B cell (primary cell): Measurements from ENCODE around the gene ANK3. TPM values are rescaled to one million over a fixed set of nuclear protein-coding genes. Genes with fewer than 3 reads are reported as not detected.

Experiments used
- ATAC-seq: fragments of 200-7000 bp; cut with Tn5 transposase; one replicate; pipeline ENCODE4 v1.10.0; 2021; ENCODE audit warnings: low read depth, mild to moderate bottlenecking, moderate number of reproducible peaks, moderate library complexity
- CTCF ChIA-PET: fragments of 350-600 bp; sonication (Branson Sonifier 250); formaldehyde crosslinking; loops from one replicate; lab custom pipeline; 2021; ENCODE audit warnings: antibody characterized with exemption, inconsistent platforms; lab: Charles Lee
- POLR2A ChIA-PET: fragments of 350-600 bp; sonication (Branson Sonifier 250); formaldehyde crosslinking; loops from one replicate; lab custom pipeline; 2021; ENCODE audit warnings: antibody characterized with exemption; lab: Charles Lee
- DNase-seq: peaks from one replicate; pipeline ENCODE4 v3.0.0; 2013
- H2AFZ ChIP-seq: 2 replicates; pipeline ENCODE4 v1.6.1; 2012; ENCODE audit warnings: mild to moderate bottlenecking, low read depth, low read length; ENCODE audit not compliant: insufficient read depth, poor library complexity, severe bottlenecking
- H3K27ac ChIP-seq, 2 donors: 1 replicate in 1 of 2; 2 replicates in 1 of 2; pipeline ENCODE4 v1.5.1; 2012 to 2013; ENCODE audit warnings: low read length in 2 of 2, mild to moderate bottlenecking in 2 of 2, moderate library complexity in 1 of 2
- H3K27me3 ChIP-seq, 4 experiments: fragments of 200-600 bp in 1 of 4; sonication (generic) in 1 of 4; replicated peaks in 1 of 4; 1 replicate in 2 of 4; 2 replicates in 2 of 4; pipeline versions ENCODE4 v1.6.1 to v1.7.0; 2013 to 2016; ENCODE audit warnings: low read length in 3 of 4, mild to moderate bottlenecking in 2 of 4, mixed read lengths in 1 of 4, moderate library complexity in 1 of 4; ENCODE audit not compliant: insufficient read depth in 4 of 4, control insufficient read depth in 3 of 4; ENCODE audit errors: control extremely low read depth in 1 of 4
- H3K36me3 ChIP-seq, 2 experiments: replicated peaks in 1 of 2; 1 replicate in 1 of 2; 2 replicates in 1 of 2; pipeline versions ENCODE4 v1.6.1 to v1.7.1; 2013; ENCODE audit warnings: low read length in 1 of 2; ENCODE audit not compliant: insufficient read depth in 2 of 2, control insufficient read depth in 1 of 2; ENCODE audit errors: control extremely low read depth in 1 of 2, extremely low read depth in 1 of 2
- H3K4me1 ChIP-seq, 2 donors: fragments of 200-600 bp in 1 of 2; sonication (generic) in 1 of 2; 1 replicate in 1 of 2; 2 replicates in 1 of 2; pipeline versions ENCODE4 v1.5.1 to v1.6.1; 2013 to 2017; ENCODE audit warnings: low read length in 2 of 2; ENCODE audit not compliant: control insufficient read depth in 2 of 2, insufficient read depth in 2 of 2
- H3K4me2 ChIP-seq: replicated peaks from 2 replicates; pipeline ENCODE3; 2012; ENCODE audit warnings: mild to moderate bottlenecking, low read depth, low read length; ENCODE audit not compliant: poor library complexity, severe bottlenecking
- H3K4me3 ChIP-seq, 5 experiments: fragments of 200-600 bp in 1 of 5; sonication (generic) in 1 of 5; 1 replicate in 3 of 5; 2 replicates in 2 of 5; pipeline versions ENCODE4 v1.5.1 to v1.7.0; 2011 to 2016; ENCODE audit warnings: low read length in 4 of 5, mild to moderate bottlenecking in 4 of 5, low read depth in 2 of 5, control low read depth in 1 of 5, moderate library complexity in 1 of 5; ENCODE audit not compliant: insufficient read depth in 1 of 5; ENCODE audit errors: control extremely low read depth in 1 of 5, extremely low read depth in 1 of 5
- H3K79me2 ChIP-seq: fragments of 200-600 bp; sonication (generic); one replicate; pipeline ENCODE4 v1.6.0; 2016; ENCODE audit warnings: low read length; ENCODE audit not compliant: control insufficient read depth, insufficient read depth
- H3K9ac ChIP-seq: fragments of 200-600 bp; sonication (generic); 2 replicates; pipeline ENCODE4 v1.6.1; 2017; ENCODE audit warnings: mild to moderate bottlenecking, low read length, moderate library complexity
- H3K9me3 ChIP-seq, 3 donors: one replicate each; pipeline versions ENCODE4 v1.6.1 to v1.7.1; 2013; ENCODE audit warnings: low read length in 2 of 3; ENCODE audit not compliant: control insufficient read depth in 2 of 3, insufficient read depth in 1 of 3; ENCODE audit errors: control extremely low read depth in 1 of 3
- H4K20me1 ChIP-seq: 2 replicates; pipeline ENCODE4 v1.6.0; 2012; ENCODE audit warnings: mild to moderate bottlenecking, low read length; ENCODE audit not compliant: insufficient read depth, control insufficient read depth, poor library complexity, severe bottlenecking
- H3K27ac Mint-ChIP-seq: one replicate; pipeline ENCODE4 v1.8.0; 2021; ENCODE audit warnings: mixed read lengths
- H3K27me3 Mint-ChIP-seq: one replicate; pipeline ENCODE4 v1.8.0; 2021; ENCODE audit warnings: mixed read lengths
- H3K4me1 Mint-ChIP-seq: one replicate; pipeline ENCODE4 v1.8.0; 2021; ENCODE audit warnings: mixed read lengths
- H3K4me3 Mint-ChIP-seq: one replicate; pipeline ENCODE4 v1.8.0; 2021; ENCODE audit warnings: mixed read lengths
- H3K9me3 Mint-ChIP-seq: one replicate; pipeline ENCODE4 v1.8.0; 2022; ENCODE audit warnings: mixed read lengths; ENCODE audit not compliant: insufficient read depth
- EZH2 ChIP-seq: IDR thresholded peaks from 2 replicates; pipeline ENCODE4 v1.6.1; 2012; ENCODE audit warnings: borderline replicate concordance, low read depth, mild to moderate bottlenecking, moderate library complexity, low read length; ENCODE audit not compliant: insufficient read depth, poor library complexity, severe bottlenecking
- WGBS: methylation state at CpG from one replicate; pipeline ENCODE4 v1.1.5; 2013; ENCODE audit warnings: missing lambda C conversion rate; ENCODE audit not compliant: insufficient coverage; 5-methylcytosine and 5-hydroxymethylcytosine counted together
- intact Hi-C: fragments of 100-400 bp; cut with micrococcal nuclease; formaldehyde crosslinking; loops from one replicate; pipeline ENCODE4 v1.10.0; 2022
- polyA plus RNA-seq: library from polyadenylated mRNA; depleted of rRNA; stranded (reverse); fragments of >200 nt; gene quantifications from 2 replicates; pipeline ENCODE4 v1.2.3, GENCODE V29; 2012
- total RNA-seq, 2 donors: library from RNA; stranded (reverse); fragments of 120-200 nt in 1 of 2; gene quantifications; 1 replicate in 1 of 2; 2 replicates in 1 of 2; pipeline versions ENCODE4 v1.2.3 to v1.2.4, GENCODE V29; 2013 to 2022
- TF ChIP-seq, protein P1 (sequence below): fragments of 200-600 bp; IDR thresholded peaks from one replicate; pipeline ENCODE4 v1.8.0; 2022; ENCODE audit warnings: antibody characterized with exemption, mild to moderate bottlenecking

The ANK3 gene
- total and polyA plus RNA-seq, 2 donors (not counting 1 experiment from before 2014, with no cell fraction given): 4.9 to 21.6 TPM

DNA sequence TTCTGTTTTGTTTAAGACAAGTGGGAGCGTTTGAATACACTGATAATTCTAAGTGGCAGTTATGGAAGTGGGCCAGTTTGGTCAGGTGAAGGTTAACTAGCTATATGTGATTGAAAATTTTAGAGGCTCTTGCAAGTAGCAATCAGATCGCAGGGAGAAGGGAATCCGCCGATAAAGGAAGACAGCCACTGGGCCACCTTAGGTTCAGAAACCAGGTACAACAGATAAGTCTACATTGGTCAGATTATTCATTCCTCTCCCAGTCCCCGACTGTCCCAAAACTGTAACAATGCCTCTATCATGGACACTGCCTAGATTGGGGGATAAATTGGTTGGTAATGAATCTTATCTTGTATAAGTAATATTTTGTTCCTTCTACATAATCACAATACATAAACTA is 8.9 kb downstream of the ANK3 start:
- ChIA-PET POLR2A (no interaction called here), CTCF (interaction anchor here (0.7 kb wide), 1 partner anchor 32 kb away, joined by 3 read pairs; no protein-coding TSS in a partner anchor)
- Histone ChIP-seq H3K9ac (no peak overlapping the region), H3K4me2 (no peak overlapping the region), H3K27ac (no peak overlapping the region), H3K27me3 (no peaks in the 10 kb centered on the region), H3K36me3 (no peaks in the 10 kb centered on the region), H3K4me1 (peaks cover 0 to 3% of the 10 kb centered on the region in 2 donors), H3K4me3 (no peak overlapping the region), H2AFZ (no peak overlapping the region), H4K20me1 (no peaks in the 10 kb centered on the region), H3K9me3 (no peaks in the 10 kb centered on the region), H3K79me2 (no peaks in the 10 kb centered on the region)
- TF ChIP-seq, protein P1, sequence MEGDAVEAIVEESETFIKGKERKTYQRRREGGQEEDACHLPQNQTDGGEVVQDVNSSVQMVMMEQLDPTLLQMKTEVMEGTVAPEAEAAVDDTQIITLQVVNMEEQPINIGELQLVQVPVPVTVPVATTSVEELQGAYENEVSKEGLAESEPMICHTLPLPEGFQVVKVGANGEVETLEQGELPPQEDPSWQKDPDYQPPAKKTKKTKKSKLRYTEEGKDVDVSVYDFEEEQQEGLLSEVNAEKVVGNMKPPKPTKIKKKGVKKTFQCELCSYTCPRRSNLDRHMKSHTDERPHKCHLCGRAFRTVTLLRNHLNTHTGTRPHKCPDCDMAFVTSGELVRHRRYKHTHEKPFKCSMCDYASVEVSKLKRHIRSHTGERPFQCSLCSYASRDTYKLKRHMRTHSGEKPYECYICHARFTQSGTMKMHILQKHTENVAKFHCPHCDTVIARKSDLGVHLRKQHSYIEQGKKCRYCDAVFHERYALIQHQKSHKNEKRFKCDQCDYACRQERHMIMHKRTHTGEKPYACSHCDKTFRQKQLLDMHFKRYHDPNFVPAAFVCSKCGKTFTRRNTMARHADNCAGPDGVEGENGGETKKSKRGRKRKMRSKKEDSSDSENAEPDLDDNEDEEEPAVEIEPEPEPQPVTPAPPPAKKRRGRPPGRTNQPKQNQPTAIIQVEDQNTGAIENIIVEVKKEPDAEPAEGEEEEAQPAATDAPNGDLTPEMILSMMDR: no peak
- no peak for TF ChIP-seq EZH2
- ATAC-seq (no peak), DNase-seq (no peak)
- Mint-ChIP-seq H3K9me3 (no peaks in the 10 kb centered on the region), H3K4me3 (no peak overlapping the region), H3K4me1 (peaks cover 5% of the 10 kb centered on the region), H3K27ac (no peak overlapping the region), H3K27me3 (no peaks in the 10 kb centered on the region)
- intact Hi-C loops: no loop called here
- WGBS: 100% methylated on average over 1 of the region's 5 CpGs

GRCh38 chr10:60377955-60378354 is 11.7 kb downstream of the ANK3 start:
- Histone ChIP-seq H3K27me3 (no peaks in the 10 kb centered on the region), H2AFZ (no peak overlapping the region), H3K4me2 (no peak overlapping the region), H3K36me3 (no peaks in the 10 kb centered on the region), H3K4me3 (no peak overlapping the region), H3K9ac (no peak overlapping the region), H3K27ac (no peak overlapping the region), H4K20me1 (no peaks in the 10 kb centered on the region), H3K9me3 (no peaks in the 10 kb centered on the region), H3K4me1 (peaks cover 0 to 6% of the 10 kb centered on the region in 2 donors), H3K79me2 (no peaks in the 10 kb centered on the region)
- H3K4me1 Mint-ChIP-seq: peaks cover 5% of the 10 kb centered on the region
- ATAC-seq (no peak), DNase-seq (no peak)
- intact Hi-C loops: no loop called here
- H3K27me3 Mint-ChIP-seq: no peaks in the 10 kb centered on the region
- no CpG with 5 or more reads among the region's 1 CpG for WGBS
- no peaks in the 10 kb centered on the region for H3K9me3 Mint-ChIP-seq
- no peak overlapping the region for H3K4me3 Mint-ChIP-seq
- TF ChIP-seq, protein P1: no peak
- no peak for TF ChIP-seq EZH2
- ChIA-PET POLR2A (no interaction called here), CTCF (interaction anchor here (1.4 kb wide), 1 partner anchor 18 kb away, joined by 4 read pairs; no protein-coding TSS in a partner anchor)
- no peak overlapping the region for H3K27ac Mint-ChIP-seq
